Left ventricle myocardium superior (tissue), 1 donor: ENCODE measurements around the gene VBP1. TPM values are rescaled to one million over a fixed set of nuclear protein-coding genes. Genes with fewer than 3 reads are reported as not detected.
"Not testable (repeated sequence)": the region's sequence is repeated elsewhere in the genome, so short reads cannot be mapped to it uniquely, and the experiment has no call there.

ENCODE experiments used
- ATAC-seq: fragments of 200-7000 bp; cut with Tn5 transposase; one replicate; pipeline ENCODE4 v1.9.1; 2020; ENCODE audit warnings: mild to moderate bottlenecking, moderate library complexity
- DNase-seq: peaks from one replicate; pipeline ENCODE4 v3.0.0-alpha.2; 2020
- intact Hi-C: fragments of 100-400 bp; cut with micrococcal nuclease; formaldehyde crosslinking; loops from one replicate; pipeline ENCODE4 v1.11.0; 2022
- total RNA-seq: library from RNA; stranded (reverse); fragmentation: NEBNext Ultra II Directional; extraction: Animal tissue kit (Norgen Biotek cat#: 25700); gene quantifications from one replicate; pipeline ENCODE4 v1.2.1, GENCODE V29; 2021
- donor health status: DM: no; HTN: yes; CAD: no; lungs with severe emphysema.

Gene VBP1
- total RNA-seq, 1 donor from 2014 or later: 68.6 TPM

GRCh38 chrX:155259752-155260151 lies 43.5 kb downstream of the VBP1 start:
- intact Hi-C loops: no loop called here
- ATAC-seq (no peak), DNase-seq (no peak)

- ATAC-seq (no peak), DNase-seq (no peak)
- intact Hi-C loops: no loop called here
Observed at GRCh38 chrX:155262970-155263754, 46.9 kb downstream of the VBP1 start.

- intact Hi-C loops: no loop called here
- ATAC-seq (peak; percentile 83), DNase-seq (peak; percentile 60)
Observed at GRCh38 chrX:155263854-155264628, 47.8 kb downstream of the VBP1 start, which contains the start of gene RAB39B. RAB39B (minus strand) TSS chrX:155264491; CDS start chrX:155264288, 203 bp downstream.

GRCh38 chrX:155266439-155266838 lies 50.2 kb downstream of the VBP1 start:
- intact Hi-C loops: no loop called here
- no peak for DNase-seq
- ATAC-seq: no peak

- ATAC-seq, intact Hi-C loops, DNase-seq: not testable (repeated sequence)
Observed at GRCh38 chrX:155267995-155268394, 51.7 kb downstream of the VBP1 start.

- no peak for ATAC-seq
- intact Hi-C loops: no loop called here
- no peak for DNase-seq
Observed at GRCh38 chrX:155270969-155271368, 54.7 kb downstream of the VBP1 start.

GRCh38 chrX:155279873-155280272 lies 63.6 kb downstream of the VBP1 start:
- DNase-seq (no peak), ATAC-seq (no peak)
- intact Hi-C loops: no loop called here

Other genes with a start within 250 kb of the VBP1 start
- 49.4 TPM for gene F8, start 193.7 kb upstream of the VBP1 start, total RNA-seq
- gene FUNDC2, start 189.6 kb upstream of the VBP1 start, total RNA-seq: 389 TPM
- gene CMC4, start 145.3 kb upstream of the VBP1 start, total RNA-seq: 28.8 TPM
- gene MTCP1, start 145.3 kb upstream of the VBP1 start, total RNA-seq: 51.6 TPM
- gene BRCC3, start 145.0 kb upstream of the VBP1 start, total RNA-seq: 13.9 TPM
- gene RAB39B, start 48.0 kb downstream of the VBP1 start, total RNA-seq: not detected
- 13.6 TPM for gene CLIC2, start 118.2 kb downstream of the VBP1 start, total RNA-seq
- gene F8A2, start 165.6 kb downstream of the VBP1 start, total RNA-seq: not detected
- gene F8A3, start 242.2 kb downstream of the VBP1 start, total RNA-seq: not detected